ENCODE results near the gene PTH1R. TPM values are rescaled to one million over a fixed set of nuclear protein-coding genes. Genes with fewer than 3 reads are reported as not detected.

The PTH1R gene
- total RNA-seq, 2 donors from 2014 or later, result 0.69 to 0.86 TPM

DNA sequence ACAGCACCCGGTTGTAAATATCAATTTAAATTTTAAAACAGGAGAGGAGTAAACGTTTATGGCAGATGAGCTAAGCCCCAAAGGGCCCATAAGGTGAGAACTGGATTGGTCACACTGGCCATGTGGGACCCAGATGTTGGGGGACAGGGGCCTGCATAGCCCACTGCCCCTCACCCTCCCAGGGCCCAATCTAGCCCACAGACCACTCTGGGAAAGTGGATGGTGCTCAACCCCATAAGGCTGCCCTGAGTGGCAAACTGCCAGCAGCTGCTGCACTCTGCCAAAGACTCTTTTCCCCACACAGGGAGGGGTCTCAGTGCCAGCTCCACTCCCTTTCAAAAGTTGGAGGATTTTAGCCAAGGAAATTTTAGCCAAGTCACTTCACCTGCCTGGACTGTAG, 56.6 kb downstream of the PTH1R start:
- TF ChIP-seq, protein P1, sequence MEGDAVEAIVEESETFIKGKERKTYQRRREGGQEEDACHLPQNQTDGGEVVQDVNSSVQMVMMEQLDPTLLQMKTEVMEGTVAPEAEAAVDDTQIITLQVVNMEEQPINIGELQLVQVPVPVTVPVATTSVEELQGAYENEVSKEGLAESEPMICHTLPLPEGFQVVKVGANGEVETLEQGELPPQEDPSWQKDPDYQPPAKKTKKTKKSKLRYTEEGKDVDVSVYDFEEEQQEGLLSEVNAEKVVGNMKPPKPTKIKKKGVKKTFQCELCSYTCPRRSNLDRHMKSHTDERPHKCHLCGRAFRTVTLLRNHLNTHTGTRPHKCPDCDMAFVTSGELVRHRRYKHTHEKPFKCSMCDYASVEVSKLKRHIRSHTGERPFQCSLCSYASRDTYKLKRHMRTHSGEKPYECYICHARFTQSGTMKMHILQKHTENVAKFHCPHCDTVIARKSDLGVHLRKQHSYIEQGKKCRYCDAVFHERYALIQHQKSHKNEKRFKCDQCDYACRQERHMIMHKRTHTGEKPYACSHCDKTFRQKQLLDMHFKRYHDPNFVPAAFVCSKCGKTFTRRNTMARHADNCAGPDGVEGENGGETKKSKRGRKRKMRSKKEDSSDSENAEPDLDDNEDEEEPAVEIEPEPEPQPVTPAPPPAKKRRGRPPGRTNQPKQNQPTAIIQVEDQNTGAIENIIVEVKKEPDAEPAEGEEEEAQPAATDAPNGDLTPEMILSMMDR (IDR thresholded peaks at IDR 0.05), result no peak
- peaks cover 42% of the 10 kb centered on the region for H3K4me1 ChIP-seq
- intact Hi-C loops (cut with DNase I), result no loop called here
- no peak overlapping the region for H3K27ac ChIP-seq
- H3K9me3 ChIP-seq, result no peaks in the 10 kb centered on the region
- H3K9ac ChIP-seq (ENCODE audit: low read depth in 2 of 2, low read length in 2 of 2), result no peak overlapping the region
- H3K27me3 ChIP-seq, result no peaks in the 10 kb centered on the region
- no peak for DNase-seq
- no peaks in the 10 kb centered on the region for H3K36me3 ChIP-seq
- H3K4me3 ChIP-seq, result no peak overlapping the region

GRCh38 chr3:46934498-46935167, 57.1 kb downstream of the PTH1R start:
- TF ChIP-seq, protein P1 (IDR thresholded peaks at IDR 0.05), result no peak
- intact Hi-C loops (cut with DNase I), result no loop called here
- Histone ChIP-seq H3K36me3 (no peaks in the 10 kb centered on the region), H3K27me3 (no peaks in the 10 kb centered on the region), H3K27ac (no peak overlapping the region), H3K4me1 (peaks cover 42% of the 10 kb centered on the region), H3K9me3 (no peaks in the 10 kb centered on the region), H3K9ac (ENCODE audit: low read depth in 2 of 2, low read length in 2 of 2) (no peak overlapping the region), H3K4me3 (no peak overlapping the region)
- DNase-seq, result no peak

DNA sequence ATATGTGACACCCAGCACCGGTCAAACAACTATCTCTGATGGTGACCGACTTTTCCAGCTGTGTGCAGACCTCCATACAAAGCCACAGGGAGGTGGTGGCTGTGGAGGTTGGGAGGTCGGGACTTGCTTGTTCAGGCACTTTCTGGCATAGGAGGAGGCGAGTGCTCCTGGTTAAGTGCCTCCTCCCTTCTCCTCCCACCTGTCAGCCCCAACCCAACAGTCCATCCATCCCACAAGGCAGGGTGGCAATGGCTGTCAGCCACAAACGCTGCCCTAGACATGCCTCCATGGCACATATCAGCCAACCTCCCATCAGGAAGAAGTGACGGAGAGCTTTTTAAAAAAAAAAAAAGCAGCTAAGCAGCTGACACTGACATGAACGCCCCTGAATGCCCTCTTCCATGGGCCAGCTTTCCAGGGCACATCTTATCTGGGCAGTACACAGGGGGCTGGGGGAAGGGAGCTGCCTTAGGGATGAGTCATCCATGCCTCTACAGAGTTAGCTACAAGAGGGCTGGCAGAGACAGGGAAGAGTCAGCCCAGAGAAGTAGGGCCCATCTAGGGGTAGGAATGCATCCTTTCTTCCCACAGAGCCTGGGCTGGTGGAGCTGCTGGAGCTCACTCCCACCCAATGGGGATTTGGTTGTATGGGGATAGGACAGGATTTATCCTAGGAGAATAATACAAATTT, 57.8 kb downstream of the PTH1R start:
- no peak overlapping the region for H3K9ac ChIP-seq (ENCODE audit: low read depth in 2 of 2, low read length in 2 of 2)

GRCh38 chr3:46935989-46936558, 58.6 kb downstream of the PTH1R start:
- no peaks in the 10 kb centered on the region for H3K9me3 ChIP-seq
- peaks cover 31% of the 10 kb centered on the region for H3K4me1 ChIP-seq
- no peak overlapping the region for H3K4me3 ChIP-seq
- no peak for DNase-seq
- no peak overlapping the region for H3K27ac ChIP-seq
- intact Hi-C loops (cut with DNase I), result no loop called here
- no peaks in the 10 kb centered on the region for H3K27me3 ChIP-seq
- no peak overlapping the region for H3K9ac ChIP-seq (ENCODE audit: low read depth in 2 of 2, low read length in 2 of 2)
- TF ChIP-seq, protein P1 (IDR thresholded peaks at IDR 0.05), result no peak
- H3K36me3 ChIP-seq, result no peaks in the 10 kb centered on the region

More for the DNA sequence above, 57.8 kb downstream of the PTH1R start:
- no peak overlapping the region for H3K4me3 ChIP-seq
- H3K27me3 ChIP-seq, result no peaks in the 10 kb centered on the region
- intact Hi-C loops (cut with DNase I), result no loop called here
- H3K27ac ChIP-seq, result no peak overlapping the region
- no peaks in the 10 kb centered on the region for H3K9me3 ChIP-seq
- peaks cover 39% of the 10 kb centered on the region for H3K4me1 ChIP-seq
- H3K36me3 ChIP-seq, result no peaks in the 10 kb centered on the region
- no peak for DNase-seq
- TF ChIP-seq, protein P1 (IDR thresholded peaks at IDR 0.05), result no peak

GRCh38 chr3:46936733-46937250, 59.3 kb downstream of the PTH1R start:
- H3K36me3 ChIP-seq, result no peaks in the 10 kb centered on the region

More at GRCh38 chr3:46936733-46937250, 59.3 kb downstream of the PTH1R start:
- DNase-seq, result no peak
- Histone ChIP-seq H3K9ac (ENCODE audit: low read depth in 2 of 2, low read length in 2 of 2) (no peak overlapping the region), H3K4me1 (peaks cover 24% of the 10 kb centered on the region), H3K4me3 (no peak overlapping the region), H3K27me3 (no peaks in the 10 kb centered on the region), H3K27ac (no peak overlapping the region), H3K9me3 (no peaks in the 10 kb centered on the region)
- TF ChIP-seq, protein P1 (IDR thresholded peaks at IDR 0.05), result no peak
- intact Hi-C loops (cut with DNase I), result no loop called here

Measured in colonic mucosa (tissue), 4 donors.